ENCODE measurements around the gene HCAR1. TPM values are rescaled to one million over a fixed set of nuclear protein-coding genes. Genes with fewer than 3 reads are reported as not detected.

HCAR1 gene
- total and polyA plus RNA-seq, 2 of the 4 experiments (the other 2 are of a cell fraction) = 0.03 TPM; not detected in 1

- Histone ChIP-seq H3K9ac (ENCODE audit: low read depth, low read length) (no peak overlapping the region), H2BK15ac (ENCODE audit: low read depth, low read length) (no peak overlapping the region), H3K36me3 (ENCODE audit: control insufficient read depth, insufficient read depth, low read length) (no peaks in the 10 kb centered on the region), H2BK120ac (ENCODE audit: low read depth, low read length) (no peak overlapping the region), H3K79me1 (ENCODE audit: low read depth in 1 of 2, low read length in 2 of 2) (peaks cover 0 to 3% of the 10 kb centered on the region in 2 experiments; a peak in 1 of 4 replicates), H3K4me2 (ENCODE audit: low read depth, low read length) (no peak overlapping the region), H3K56ac (ENCODE audit: extremely low read depth, insufficient read depth, low read length) (no peak overlapping the region), H3K27ac (ENCODE audit: insufficient read depth, low read length) (no peak overlapping the region), H2BK20ac (ENCODE audit: low read depth, low read length) (no peak overlapping the region), H2AK9ac (replicated peaks; ENCODE audit: low read depth, low read length, poor library complexity) (no peak overlapping the region), H3K23ac (ENCODE audit: low read depth, low read length) (no peak overlapping the region), H3K9me3 (ENCODE audit: control insufficient read depth, insufficient read depth, low read length) (no peaks in the 10 kb centered on the region), H3K14ac (replicated peaks; ENCODE audit: low read depth, low read length) (no peak overlapping the region; the same call in 1 of the 2 replicates), H4K20me1 (ENCODE audit: insufficient read depth, low read length) (no peaks in the 10 kb centered on the region), H2BK5ac (ENCODE audit: low read depth, low read length, poor library complexity, severe bottlenecking) (no peak overlapping the region), H3K18ac (ENCODE audit: low read depth, low read length) (no peak overlapping the region), H4K8ac (ENCODE audit: low read depth in 2 of 2, low read length in 2 of 2) (no peak overlapping the region), H4K91ac (ENCODE audit: insufficient read depth, low read depth, low read length) (no peak overlapping the region), H3K4me1 (ENCODE audit: control insufficient read depth, insufficient read depth, low read length) (peaks cover 7% of the 10 kb centered on the region), H2AFZ (replicated peaks; ENCODE audit: low read length, poor library complexity) (no peak overlapping the region), H3K4ac (ENCODE audit: low read depth, low read length) (no peak overlapping the region), H3K27me3 (ENCODE audit: control insufficient read depth, insufficient read depth, low read length) (no peaks in the 10 kb centered on the region), H2AK5ac (ENCODE audit: low read depth, low read length) (no peak overlapping the region), H3K9me1 (ENCODE audit: insufficient read depth, low read length) (peaks cover 5% of the 10 kb centered on the region), H3K4me3 (ENCODE audit: insufficient read depth, low read depth, low read length) (no peak overlapping the region), H4K5ac (ENCODE audit: low read depth, low read length) (no peak overlapping the region)
- ATAC-seq (ENCODE audit: low read depth) = no peak
- CTCF ChIA-PET = interaction anchor here (0.6 kb wide), 1 partner anchor 191 kb away, joined by 3 read pairs; no protein-coding TSS in a partner anchor
- POLR2A ChIA-PET (ENCODE audit: unreplicated experiment) = no interaction called here
- DNase-seq = no peak
- in situ Hi-C loops (cut with MboI; ENCODE audit: low sequenced_read_pairs) = no loop called here
- intact Hi-C loops (cut with micrococcal nuclease) = no loop called here
- BruUV-seq (replicated peaks) = no TSS peak
- WGBS, 2 experiments (ENCODE audit: extremely low coverage in 2 of 2, insufficient read length in 1 of 2) = no CpG with 5 or more reads among the region's 5 CpGs
- dilution Hi-C loops (cut with HindIII; ENCODE audit: low sequenced_read_pairs, unreplicated experiment) = no loop called here
- no peak for TF ChIP-seq CTCF (conservative IDR thresholded peaks at IDR 0.05; ENCODE audit: low read depth, low read length)
- TF ChIP-seq NFE2L2 (IDR thresholded peaks at IDR 0.05; ENCODE audit: low read depth, low read length) = no peak
These were observed 46.3 kb downstream of the HCAR1 start for GRCh38 chr12:122684297-122684813.

All from IMR-90 (cell line).